Kidney (tissue), 14 donors: ENCODE data around the gene CDK15. TPM values are rescaled to one million over a fixed set of nuclear protein-coding genes. Genes with fewer than 3 reads are reported as not detected.

Experiments used
- DNase-seq, 5 donors: peaks; one replicate each; pipeline ENCODE4 v3.0.0-alpha.2; 2013 to 2020
- FAIRE-seq: peaks from 2 replicates; lab custom pipeline; 2012; peaks lifted over from hg19 to GRCh38; lab: Jason Lieb, UNC
- H3K27ac ChIP-seq, 2 donors: one replicate each; pipeline ENCODE4 v1.7.0; 2013; ENCODE audit warnings: low read depth in 2 of 2, low read length in 2 of 2, inconsistent platforms in 1 of 2
- H3K27me3 ChIP-seq: one replicate; pipeline ENCODE4 v1.7.1; 2013; ENCODE audit warnings: low read length, inconsistent platforms; ENCODE audit not compliant: control insufficient read depth, insufficient read depth
- H3K36me3 ChIP-seq, 3 donors: one replicate each; pipeline versions ENCODE4 v1.7.0 to v1.7.1; 2013; ENCODE audit warnings: low read length in 3 of 3, control low read depth in 1 of 3, inconsistent platforms in 1 of 3; ENCODE audit not compliant: insufficient read depth in 3 of 3, control insufficient read depth in 2 of 3
- H3K4me1 ChIP-seq, 3 donors: one replicate each; pipeline versions ENCODE4 v1.7.0 to v1.7.1; 2013; ENCODE audit warnings: low read length in 3 of 3, inconsistent platforms in 1 of 3, low read depth in 1 of 3; ENCODE audit not compliant: control insufficient read depth in 2 of 3, insufficient read depth in 2 of 3
- H3K4me3 ChIP-seq, 3 donors: one replicate each; pipeline versions ENCODE4 v1.7.0 to v1.8.1; 2013; ENCODE audit warnings: low read length in 3 of 3, control low read depth in 1 of 3, inconsistent platforms in 1 of 3
- H3K9ac ChIP-seq, 3 donors: one replicate each; pipeline versions ENCODE4 v1.7.0 to v1.7.1; 2013; ENCODE audit warnings: low read length in 3 of 3, control low read depth in 1 of 3, inconsistent platforms in 1 of 3
- H3K9me3 ChIP-seq, 3 donors: one replicate each; pipeline versions ENCODE4 v1.7.0 to v1.7.1; 2013; ENCODE audit warnings: low read length in 3 of 3, control low read depth in 1 of 3, inconsistent platforms in 1 of 3; ENCODE audit not compliant: control insufficient read depth in 2 of 3, insufficient read depth in 1 of 3
- intact Hi-C: fragments of 100-400 bp; cut with DNase I; formaldehyde crosslinking; loops from one replicate; pipeline ENCODE4 v1.11.1; 2022
- polyA plus RNA-seq: library from polyadenylated mRNA; stranded (reverse); fragments of 350-450 nt; fragmentation: Illumina TruSeq; extraction: RNeasy Lipid Tissue Mini Kit (QIAGEN cat#74804); gene quantifications from one replicate; pipeline ENCODE4 v1.2.3, GENCODE V29; 2014; ENCODE audit warnings: low read depth, low replicate concordance; ENCODE audit not compliant: insufficient read depth
- total RNA-seq: library from RNA; stranded (reverse); fragmentation: NEBNext Ultra II Directional; extraction: Animal tissue kit (Norgen Biotek cat#: 25700); gene quantifications from one replicate; pipeline ENCODE4 v1.2.1, GENCODE V29; 2021
- TF ChIP-seq, protein P1 (sequence below): IDR thresholded peaks from 3 replicates; pipeline ENCODE4 v1.5.1; 2012; ENCODE audit warnings: mild to moderate bottlenecking, moderate library complexity, borderline replicate concordance; ENCODE audit not compliant: insufficient read depth; ENCODE audit errors: extremely low read depth
- donor health status: control.
- donor health status: control.
- donor health status: control.
- donor health status: control.
- donor health status: control.
- donor health status: DM: yes; HTN: yes; CAD: no.
- donor health status: Normal renal cell carcinoma (clear cell type).

The CDK15 gene
- total and polyA plus RNA-seq, 2 donors from 2014 or later = 0.11 to 2.7 TPM

DNA sequence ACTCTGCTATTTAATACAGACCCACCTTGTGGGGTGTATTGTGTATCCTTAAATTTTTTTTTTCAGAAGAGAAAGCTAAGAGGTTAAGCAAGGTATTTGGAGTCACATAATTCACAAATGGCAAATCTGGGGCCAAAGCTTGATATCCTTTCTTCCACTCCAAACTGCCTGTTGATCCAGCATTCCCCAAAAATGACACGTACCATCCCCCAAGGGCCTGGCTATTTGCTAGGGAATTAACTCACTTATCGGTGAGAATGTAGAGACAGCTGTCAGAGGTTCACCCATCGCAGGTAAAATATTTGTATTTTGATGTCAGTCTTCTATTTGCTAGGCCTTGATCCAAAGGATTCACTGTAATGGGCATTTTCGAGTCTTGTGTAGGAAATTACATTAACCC lies 123.7 kb downstream of the CDK15 start:
- no peaks in the 10 kb centered on the region for H3K36me3 ChIP-seq
- H3K27me3 ChIP-seq = no peaks in the 10 kb centered on the region
- H3K27ac ChIP-seq = no peak overlapping the region
- FAIRE-seq (no peak), DNase-seq (no peak)
- H3K9ac ChIP-seq = no peak overlapping the region
- intact Hi-C loops = no loop called here
- peaks cover 0 to 3% (median 2%) of the 10 kb centered on the region in 3 donors for H3K4me1 ChIP-seq
- TF ChIP-seq, protein P1, sequence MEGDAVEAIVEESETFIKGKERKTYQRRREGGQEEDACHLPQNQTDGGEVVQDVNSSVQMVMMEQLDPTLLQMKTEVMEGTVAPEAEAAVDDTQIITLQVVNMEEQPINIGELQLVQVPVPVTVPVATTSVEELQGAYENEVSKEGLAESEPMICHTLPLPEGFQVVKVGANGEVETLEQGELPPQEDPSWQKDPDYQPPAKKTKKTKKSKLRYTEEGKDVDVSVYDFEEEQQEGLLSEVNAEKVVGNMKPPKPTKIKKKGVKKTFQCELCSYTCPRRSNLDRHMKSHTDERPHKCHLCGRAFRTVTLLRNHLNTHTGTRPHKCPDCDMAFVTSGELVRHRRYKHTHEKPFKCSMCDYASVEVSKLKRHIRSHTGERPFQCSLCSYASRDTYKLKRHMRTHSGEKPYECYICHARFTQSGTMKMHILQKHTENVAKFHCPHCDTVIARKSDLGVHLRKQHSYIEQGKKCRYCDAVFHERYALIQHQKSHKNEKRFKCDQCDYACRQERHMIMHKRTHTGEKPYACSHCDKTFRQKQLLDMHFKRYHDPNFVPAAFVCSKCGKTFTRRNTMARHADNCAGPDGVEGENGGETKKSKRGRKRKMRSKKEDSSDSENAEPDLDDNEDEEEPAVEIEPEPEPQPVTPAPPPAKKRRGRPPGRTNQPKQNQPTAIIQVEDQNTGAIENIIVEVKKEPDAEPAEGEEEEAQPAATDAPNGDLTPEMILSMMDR = no peak
- H3K9me3 ChIP-seq = no peaks in the 10 kb centered on the region
- H3K4me3 ChIP-seq = no peak overlapping the region

DNA sequence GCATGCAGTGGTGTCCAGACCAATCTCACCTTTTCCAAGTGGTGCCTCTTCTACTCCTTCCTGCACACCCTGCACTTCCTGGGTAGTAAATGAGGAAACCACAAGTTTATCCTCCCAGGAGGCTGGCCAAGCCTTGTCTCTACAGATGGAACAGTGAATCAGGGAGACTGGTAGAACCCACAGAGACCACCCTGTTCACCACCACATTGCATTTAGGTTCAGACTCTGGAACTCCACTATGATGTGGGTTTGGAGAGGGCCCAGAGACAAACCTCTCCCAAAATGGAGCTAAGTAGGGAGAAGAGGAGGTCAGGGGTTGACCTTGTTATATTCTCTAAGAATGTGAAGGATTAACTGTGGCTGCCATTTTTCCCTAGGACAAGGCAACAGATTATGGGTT lies 124.5 kb downstream of the CDK15 start:
- Histone ChIP-seq H3K9me3 (peaks cover 0 to 1% (median 0%) of the 10 kb centered on the region in 3 donors), H3K4me1 (peaks cover 0 to 3% (median 2%) of the 10 kb centered on the region in 3 donors), H3K4me3 (no peak overlapping the region), H3K27me3 (no peaks in the 10 kb centered on the region), H3K27ac (no peak overlapping the region), H3K9ac (no peak overlapping the region), H3K36me3 (no peaks in the 10 kb centered on the region)
- intact Hi-C loops = no loop called here
- FAIRE-seq = no peak
- no peak for DNase-seq
- TF ChIP-seq, protein P1 = no peak

DNA sequence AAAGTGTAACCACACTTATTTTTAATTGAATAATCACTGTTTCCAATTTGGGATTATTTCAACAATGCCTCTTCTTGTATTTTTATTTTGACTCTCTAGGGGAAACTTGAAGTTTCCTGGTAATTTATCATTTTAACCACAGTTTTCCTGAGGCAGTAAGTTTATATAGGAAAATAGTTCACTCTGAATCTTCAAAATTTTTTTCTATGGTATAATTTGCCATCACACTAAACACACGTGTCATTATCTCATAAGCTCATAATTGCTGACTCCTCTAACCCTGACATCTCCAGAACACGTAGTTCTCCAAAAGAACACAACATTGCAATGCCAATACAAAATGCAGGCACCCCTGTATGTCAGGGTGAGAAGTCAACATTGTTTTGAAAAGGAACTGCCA lies 125.1 kb downstream of the CDK15 start:
- no peak for FAIRE-seq
- H3K4me3 ChIP-seq = no peak overlapping the region
- TF ChIP-seq, protein P1 = no peak
- peaks cover 0 to 1% (median 0%) of the 10 kb centered on the region in 3 donors for H3K9me3 ChIP-seq
- intact Hi-C loops = no loop called here
- H3K4me1 ChIP-seq = peaks cover 0 to 3% (median 2%) of the 10 kb centered on the region in 3 donors
- no peak overlapping the region for H3K9ac ChIP-seq
- H3K36me3 ChIP-seq = no peaks in the 10 kb centered on the region
- peak in 1 of 5 donors; percentile 34 for DNase-seq
- no peak overlapping the region for H3K27ac ChIP-seq
- no peaks in the 10 kb centered on the region for H3K27me3 ChIP-seq

DNA sequence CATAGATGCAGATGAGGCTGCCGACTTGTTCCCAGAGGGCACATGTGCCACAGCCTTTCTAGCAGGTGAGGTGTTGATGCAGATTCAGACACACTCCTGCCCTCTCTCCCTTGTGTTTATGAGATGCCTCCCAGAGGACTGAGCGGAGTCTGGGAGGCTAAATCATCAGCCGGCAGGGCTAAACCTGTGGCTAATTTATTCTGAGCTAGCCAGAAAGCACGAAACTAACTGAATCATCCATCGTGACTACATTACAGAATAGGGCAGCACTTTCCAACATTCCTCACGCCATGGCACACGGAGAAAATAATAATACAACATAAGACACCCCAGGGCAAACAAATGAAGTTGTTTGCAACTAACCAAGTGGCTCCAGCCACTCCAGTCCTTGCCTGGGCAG lies 125.6 kb downstream of the CDK15 start:
- Histone ChIP-seq H3K27me3 (no peaks in the 10 kb centered on the region), H3K4me3 (no peak overlapping the region), H3K4me1 (peaks cover 0 to 6% (median 3%) of the 10 kb centered on the region in 3 donors), H3K9me3 (peaks cover 0 to 1% (median 0%) of the 10 kb centered on the region in 3 donors), H3K9ac (no peak overlapping the region), H3K27ac (no peak overlapping the region), H3K36me3 (no peaks in the 10 kb centered on the region)
- peak in 1 of 5 donors; percentile 26 for DNase-seq
- TF ChIP-seq, protein P1 = no peak
- intact Hi-C loops = no loop called here
- no peak for FAIRE-seq
